WI38 (cell line): ENCODE data around the gene OPTN.

Experiments used
- H3K4me3 ChIP-seq: 2 replicates; pipeline ENCODE4 v1.5.1; 2011; ENCODE audit warnings: low read depth, mild to moderate bottlenecking, control low read depth, low read length
- CTCF ChIP-seq: IDR thresholded peaks from 2 replicates; pipeline ENCODE4 v1.5.1; 2012; ENCODE audit warnings: low read depth, mild to moderate bottlenecking, control low read depth, low read length

OPTN gene

GRCh38 chr10:13184730-13185514 is 85.0 kb downstream of the OPTN start:
- no peak for TF ChIP-seq CTCF
- H3K4me3 ChIP-seq = no peak overlapping the region

DNA sequence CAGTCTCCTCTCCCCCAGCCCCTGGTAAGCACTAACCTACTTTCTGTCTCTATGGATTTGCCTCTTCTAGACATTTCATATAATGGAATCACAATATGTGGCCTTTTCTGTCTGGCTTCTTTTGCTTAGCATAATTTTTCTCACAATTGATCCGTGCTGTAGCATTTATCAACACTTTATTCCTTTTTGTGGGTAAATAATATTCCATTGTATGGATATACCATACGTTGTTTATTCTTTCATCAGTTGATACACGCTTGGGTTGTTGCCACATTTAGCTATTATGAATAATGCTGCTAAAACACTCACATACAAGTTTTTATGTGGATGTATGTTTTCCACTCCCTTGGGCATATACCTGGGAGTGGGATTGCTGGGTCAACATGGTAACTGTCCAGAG is 87.2 kb downstream of the OPTN start:
- no peak for TF ChIP-seq CTCF
- H3K4me3 ChIP-seq = no peak overlapping the region
